ENCODE data around the gene FBL. TPM values are rescaled to one million over a fixed set of nuclear protein-coding genes. Genes with fewer than 3 reads are reported as not detected.

The FBL gene
- polyA plus RNA-seq, 1 donor (not counting 4 experiments of a cell fraction or from before 2014, with no cell fraction given), result 357 TPM

GRCh38 chr19:39819786-39820185 is 26.4 kb downstream of the FBL start:
- Histone ChIP-seq H3K4me2 (ENCODE audit: control insufficient read depth, extremely low read depth, insufficient read depth, low read depth, low read length) (no peak overlapping the region), H3K27ac (ENCODE audit: control insufficient read depth, insufficient read depth, low read length) (no peak overlapping the region), H2AFZ (ENCODE audit: control insufficient read depth, low read length) (no peak overlapping the region), H3K79me2 (ENCODE audit: control insufficient read depth, insufficient read depth, low read length) (no peaks in the 10 kb centered on the region), H3K27me3 (ENCODE audit: control insufficient read depth, extremely low read depth, insufficient read depth, low read length) (no peaks in the 10 kb centered on the region), H3K9me1 (ENCODE audit: control insufficient read depth, extremely low read depth, insufficient read depth, low read length) (no peaks in the 10 kb centered on the region), H4K20me1 (ENCODE audit: control insufficient read depth, extremely low read depth, insufficient read depth, low read length) (no peaks in the 10 kb centered on the region), H3K9me3 (ENCODE audit: control insufficient read depth, low read depth, low read length) (no peaks in the 10 kb centered on the region), H3K36me3 (ENCODE audit: control insufficient read depth in 2 of 2, extremely low read depth in 1 of 2, insufficient read depth in 2 of 2, low read length in 2 of 2) (peaks cover 0 to 2% of the 10 kb centered on the region in 2 experiments), H3K4me3 (ENCODE audit: control insufficient read depth in 2 of 3, extremely low read depth in 1 of 3, insufficient read depth in 2 of 3, low read depth in 1 of 3, low read length in 3 of 3) (no peak overlapping the region), H3K4me1 (ENCODE audit: control insufficient read depth, extremely low read depth, insufficient read depth, low read length) (peaks cover 6% of the 10 kb centered on the region), H3K9ac (ENCODE audit: control insufficient read depth, extremely low read depth, insufficient read depth, low read length) (no peak overlapping the region)
- FAIRE-seq (no peak), DNase-seq (ENCODE audit: low read depth, low spot score) (no peak)
- dilution Hi-C loops (cut with MboI; ENCODE audit: extremely low pct_ligation_motif_present, low sequenced_read_pairs), result no loop called here
- TF ChIP-seq EZH2 (IDR thresholded peaks at IDR 0.05; ENCODE audit: low read length) (no peak), CTCF (optimal IDR thresholded peaks at IDR 0.05 in 1 of 3, IDR thresholded peaks at IDR 0.05 in 1 of 3, conservative IDR thresholded peaks at IDR 0.05 in 1 of 3; ENCODE audit: extremely low read depth in 1 of 3, insufficient read depth in 2 of 3, low read length in 3 of 3) (no peak)

GRCh38 chr19:39818626-39819097 is 27.5 kb downstream of the FBL start:
- Histone ChIP-seq H3K9me3 (ENCODE audit: control insufficient read depth, low read depth, low read length) (no peaks in the 10 kb centered on the region), H4K20me1 (ENCODE audit: control insufficient read depth, extremely low read depth, insufficient read depth, low read length) (no peaks in the 10 kb centered on the region), H2AFZ (ENCODE audit: control insufficient read depth, low read length) (no peak overlapping the region), H3K27ac (ENCODE audit: control insufficient read depth, insufficient read depth, low read length) (no peak overlapping the region), H3K79me2 (ENCODE audit: control insufficient read depth, insufficient read depth, low read length) (no peaks in the 10 kb centered on the region), H3K4me2 (ENCODE audit: control insufficient read depth, extremely low read depth, insufficient read depth, low read depth, low read length) (no peak overlapping the region), H3K4me3 (ENCODE audit: control insufficient read depth in 2 of 3, extremely low read depth in 1 of 3, insufficient read depth in 2 of 3, low read depth in 1 of 3, low read length in 3 of 3) (no peak overlapping the region), H3K9me1 (ENCODE audit: control insufficient read depth, extremely low read depth, insufficient read depth, low read length) (no peaks in the 10 kb centered on the region), H3K4me1 (ENCODE audit: control insufficient read depth, extremely low read depth, insufficient read depth, low read length) (peaks cover 2% of the 10 kb centered on the region), H3K9ac (ENCODE audit: control insufficient read depth, extremely low read depth, insufficient read depth, low read length) (no peak overlapping the region), H3K27me3 (ENCODE audit: control insufficient read depth, extremely low read depth, insufficient read depth, low read length) (no peaks in the 10 kb centered on the region), H3K36me3 (ENCODE audit: control insufficient read depth in 2 of 2, extremely low read depth in 1 of 2, insufficient read depth in 2 of 2, low read length in 2 of 2) (peaks cover 0 to 2% of the 10 kb centered on the region in 2 experiments)
- TF ChIP-seq EZH2 (IDR thresholded peaks at IDR 0.05; ENCODE audit: low read length), result no peak
- no peak for TF ChIP-seq CTCF (optimal IDR thresholded peaks at IDR 0.05 in 1 of 3, IDR thresholded peaks at IDR 0.05 in 1 of 3, conservative IDR thresholded peaks at IDR 0.05 in 1 of 3; ENCODE audit: extremely low read depth in 1 of 3, insufficient read depth in 2 of 3, low read length in 3 of 3)
- FAIRE-seq (no peak), DNase-seq (ENCODE audit: low read depth, low spot score) (no peak)
- dilution Hi-C loops (cut with MboI; ENCODE audit: extremely low pct_ligation_motif_present, low sequenced_read_pairs), result no loop called here

Data from keratinocyte (primary cell).